Tibial nerve (tissue), 4 donors: ENCODE measurements around the gene SPINK2. TPM values are rescaled to one million over a fixed set of nuclear protein-coding genes. Genes with fewer than 3 reads are reported as not detected.

Experiments used
- DNase-seq, 2 donors: peaks; one replicate each; pipeline ENCODE4 v3.0.0-alpha.2; 2019; ENCODE audit warnings: low spot score in 2 of 2
- H3K27ac ChIP-seq, 4 donors: fragments of 200-600 bp; sonication (generic) in 3 of 4; one replicate each; pipeline ENCODE4 v1.5.1; 2017 to 2019; ENCODE audit warnings: mild to moderate bottlenecking in 1 of 4
- H3K27me3 ChIP-seq, 2 donors: fragments of 200-600 bp; sonication (generic) in 1 of 2; one replicate each; pipeline versions ENCODE4 v1.5.1 to v1.6.0; 2017 to 2019
- H3K36me3 ChIP-seq, 3 donors: fragments of 200-600 bp; sonication (generic); one replicate each; pipeline ENCODE4 v1.5.1; 2018 to 2019
- H3K4me1 ChIP-seq, 4 donors: fragments of 200-600 bp; sonication (generic) in 3 of 4; one replicate each; pipeline ENCODE4 v1.5.1; 2017 to 2019
- H3K4me3 ChIP-seq, 4 donors: fragments of 200-600 bp; sonication (generic) in 3 of 4; one replicate each; pipeline ENCODE4 v1.5.1; 2017 to 2019; ENCODE audit warnings: mild to moderate bottlenecking in 1 of 4, moderate library complexity in 1 of 4
- H3K9me3 ChIP-seq, 4 donors: fragments of 200-600 bp; sonication (generic) in 3 of 4; one replicate each; pipeline ENCODE4 v1.5.1; 2017 to 2019
- EP300 ChIP-seq, 2 donors: sonication (generic); formaldehyde crosslinking; IDR thresholded peaks; one replicate each; pipeline ENCODE4 v1.6.1; 2017; ENCODE audit warnings: antibody characterized with exemption in 2 of 2, mild to moderate bottlenecking in 1 of 2
- POLR2A ChIP-seq, 2 donors: fragments of 450-650 bp; IDR thresholded peaks; one replicate each; pipeline ENCODE4 v1.6.1; 2017; ENCODE audit warnings: antibody characterized with exemption in 2 of 2, mild to moderate bottlenecking in 2 of 2, moderate library complexity in 2 of 2
- WGBS, 2 donors: methylation state at CpG; one replicate each; pipeline ENCODE4 v1.1.5; 2018; 5-methylcytosine and 5-hydroxymethylcytosine counted together
- small RNA-seq: library from RNA; depleted of rRNA; stranded (forward); fragments of <200 nt; gene quantifications from one replicate; pipeline ENCODE3, GENCODE V24; 2016
- total RNA-seq, 4 donors: library from RNA; depleted of rRNA; stranded (reverse); fragments of >200 nt; gene quantifications; one replicate each; pipeline ENCODE4 v1.1.0, GENCODE V29; 2016
- TF ChIP-seq, protein P1 (sequence below), 5 experiments: fragments of 200-600 bp in 3 of 5; fragments of 450-650 bp in 2 of 5; sonication (generic) in 3 of 5; IDR thresholded peaks; one replicate each; pipeline ENCODE4 v1.5.1; 2016 to 2019; ENCODE audit warnings: antibody characterized with exemption in 5 of 5, mild to moderate bottlenecking in 3 of 5, moderate library complexity in 2 of 5

The SPINK2 gene
- total RNA-seq, 4 donors from 2014 or later, result not detected

DNA sequence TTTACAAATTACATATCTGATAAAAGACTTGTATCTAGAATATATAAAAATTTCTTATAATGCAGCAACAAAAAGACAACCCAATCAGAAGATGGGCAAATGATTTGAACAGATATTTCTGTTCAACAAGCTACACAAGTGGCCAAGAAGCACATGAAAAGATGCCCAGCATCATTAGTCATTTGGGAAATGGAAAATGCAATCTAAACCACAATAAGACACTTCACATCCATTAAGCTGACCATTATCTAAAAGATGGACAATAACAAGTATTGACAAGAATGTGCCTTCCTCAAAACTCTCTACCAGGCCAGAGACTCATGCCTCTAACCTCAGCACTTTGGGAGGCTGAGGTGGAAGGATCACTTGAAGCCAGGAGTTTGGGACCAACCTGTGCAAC lies 53.9 kb downstream of the SPINK2 start:
- no peak for DNase-seq
- Histone ChIP-seq H3K27me3 (no peaks in the 10 kb centered on the region), H3K9me3 (no peaks in the 10 kb centered on the region), H3K27ac (no peak overlapping the region), H3K4me3 (no peak overlapping the region), H3K4me1 (no peaks in the 10 kb centered on the region), H3K36me3 (no peaks in the 10 kb centered on the region)
- TF ChIP-seq EP300 (IDR thresholded peaks at IDR 0.05), result no peak
- TF ChIP-seq POLR2A (IDR thresholded peaks at IDR 0.05), result no peak
- TF ChIP-seq, protein P1, sequence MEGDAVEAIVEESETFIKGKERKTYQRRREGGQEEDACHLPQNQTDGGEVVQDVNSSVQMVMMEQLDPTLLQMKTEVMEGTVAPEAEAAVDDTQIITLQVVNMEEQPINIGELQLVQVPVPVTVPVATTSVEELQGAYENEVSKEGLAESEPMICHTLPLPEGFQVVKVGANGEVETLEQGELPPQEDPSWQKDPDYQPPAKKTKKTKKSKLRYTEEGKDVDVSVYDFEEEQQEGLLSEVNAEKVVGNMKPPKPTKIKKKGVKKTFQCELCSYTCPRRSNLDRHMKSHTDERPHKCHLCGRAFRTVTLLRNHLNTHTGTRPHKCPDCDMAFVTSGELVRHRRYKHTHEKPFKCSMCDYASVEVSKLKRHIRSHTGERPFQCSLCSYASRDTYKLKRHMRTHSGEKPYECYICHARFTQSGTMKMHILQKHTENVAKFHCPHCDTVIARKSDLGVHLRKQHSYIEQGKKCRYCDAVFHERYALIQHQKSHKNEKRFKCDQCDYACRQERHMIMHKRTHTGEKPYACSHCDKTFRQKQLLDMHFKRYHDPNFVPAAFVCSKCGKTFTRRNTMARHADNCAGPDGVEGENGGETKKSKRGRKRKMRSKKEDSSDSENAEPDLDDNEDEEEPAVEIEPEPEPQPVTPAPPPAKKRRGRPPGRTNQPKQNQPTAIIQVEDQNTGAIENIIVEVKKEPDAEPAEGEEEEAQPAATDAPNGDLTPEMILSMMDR (IDR thresholded peaks at IDR 0.05), result no peak

DNA sequence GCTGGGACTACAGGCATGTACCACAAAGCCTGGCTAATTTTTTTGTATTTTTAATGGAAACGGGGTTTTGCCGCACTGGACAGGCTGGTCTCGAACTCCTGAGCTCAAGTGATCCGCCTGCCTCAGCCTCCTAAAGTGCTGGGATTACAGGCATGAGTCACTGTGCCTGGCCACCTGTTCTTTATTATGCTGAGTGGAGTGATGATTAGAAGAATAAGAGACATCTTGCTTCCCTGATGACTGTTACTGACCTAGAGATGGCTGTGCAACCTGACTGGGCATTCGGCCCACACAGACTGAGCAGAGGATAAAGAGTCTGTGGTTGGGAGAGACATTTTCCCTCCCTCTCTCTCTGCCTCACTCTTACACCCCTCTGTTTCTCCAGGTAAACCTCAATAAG lies 56.7 kb downstream of the SPINK2 start:
- 84 to 91% methylated on average over 5 of the region's 5 CpGs for WGBS, 2 donors
- Histone ChIP-seq H3K36me3 (no peaks in the 10 kb centered on the region), H3K27ac (no peak overlapping the region), H3K9me3 (no peaks in the 10 kb centered on the region), H3K4me3 (no peak overlapping the region), H3K4me1 (no peaks in the 10 kb centered on the region), H3K27me3 (no peaks in the 10 kb centered on the region)
- DNase-seq, result no peak
- TF ChIP-seq POLR2A (IDR thresholded peaks at IDR 0.05) (no peak), EP300 (IDR thresholded peaks at IDR 0.05) (no peak)
- TF ChIP-seq, protein P1 (IDR thresholded peaks at IDR 0.05), result no peak

DNA sequence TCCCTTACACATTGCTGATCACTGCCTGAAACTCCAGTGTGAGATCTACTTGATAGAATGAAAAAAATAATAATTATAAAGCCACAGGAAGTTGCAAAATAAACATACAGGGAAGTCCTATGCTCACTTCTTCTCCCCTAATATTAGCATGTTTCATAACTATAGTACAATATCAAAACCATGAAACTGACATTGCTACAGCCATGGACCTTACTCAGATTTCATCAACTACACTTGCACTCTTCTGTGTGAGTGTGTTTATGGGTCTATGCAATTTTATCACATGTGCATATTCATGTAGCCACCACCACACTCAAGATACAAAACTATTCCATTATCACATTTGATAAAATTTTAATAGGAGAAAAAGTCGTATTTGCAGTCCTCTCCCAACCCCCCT lies 57.3 kb downstream of the SPINK2 start:
- Histone ChIP-seq H3K27ac (no peak overlapping the region), H3K4me3 (no peak overlapping the region), H3K4me1 (no peaks in the 10 kb centered on the region), H3K27me3 (no peaks in the 10 kb centered on the region), H3K9me3 (no peaks in the 10 kb centered on the region), H3K36me3 (no peaks in the 10 kb centered on the region)
- no peak for DNase-seq
- 63 to 81% methylated on average over 1 of the region's 1 CpG for WGBS, 2 donors
- TF ChIP-seq POLR2A (IDR thresholded peaks at IDR 0.05) (no peak), EP300 (IDR thresholded peaks at IDR 0.05) (no peak)
- TF ChIP-seq, protein P1 (IDR thresholded peaks at IDR 0.05), result no peak

DNA sequence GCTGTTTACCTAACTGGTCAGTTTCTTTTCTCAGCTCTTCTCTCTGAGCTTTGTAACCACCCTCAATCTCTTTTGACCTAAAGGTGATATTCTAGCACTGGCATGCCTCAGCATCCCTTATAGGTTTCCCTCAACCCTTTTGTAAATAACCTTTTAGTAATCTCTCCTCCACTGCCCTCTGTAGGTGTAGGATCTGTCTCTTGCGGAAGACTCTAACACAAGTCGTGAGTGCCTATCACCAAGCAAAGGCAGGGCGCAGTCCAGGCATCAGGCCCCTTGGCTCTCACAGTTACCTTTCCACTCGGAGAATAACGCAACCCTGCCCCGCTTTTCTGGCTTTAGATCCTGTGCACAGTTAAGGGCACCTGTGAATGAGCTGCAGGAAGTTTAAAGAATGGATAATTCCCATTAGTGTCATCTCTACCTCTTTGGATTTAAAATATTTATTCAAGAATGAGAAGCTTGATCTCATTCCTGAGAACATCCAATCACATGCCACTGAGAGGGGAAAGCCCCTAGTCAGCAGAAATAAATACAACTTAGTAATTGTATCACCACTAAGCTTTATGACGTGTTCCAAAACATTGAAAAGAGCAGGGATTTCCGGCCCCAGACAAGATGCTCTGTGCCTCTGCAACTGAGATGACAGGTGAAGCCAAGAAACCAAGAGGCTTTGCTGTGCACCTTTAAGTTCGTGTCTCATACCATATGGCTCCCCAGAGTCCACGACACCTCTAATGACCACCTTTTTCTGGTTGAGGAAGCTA lies 58.8 kb downstream of the SPINK2 start:
- Histone ChIP-seq H3K4me1 (peaks cover 0 to 13% (median 6%) of the 10 kb centered on the region in 4 donors), H3K36me3 (no peaks in the 10 kb centered on the region), H3K27me3 (no peaks in the 10 kb centered on the region), H3K27ac (no peak overlapping the region), H3K9me3 (no peaks in the 10 kb centered on the region), H3K4me3 (no peak overlapping the region)
- no peak for DNase-seq
- TF ChIP-seq, protein P1 (IDR thresholded peaks at IDR 0.05), result no peak
- TF ChIP-seq EP300 (IDR thresholded peaks at IDR 0.05) (no peak), POLR2A (IDR thresholded peaks at IDR 0.05) (no peak)
- 73 to 77% methylated on average over 10 of the region's 10 CpGs for WGBS, 2 donors

DNA sequence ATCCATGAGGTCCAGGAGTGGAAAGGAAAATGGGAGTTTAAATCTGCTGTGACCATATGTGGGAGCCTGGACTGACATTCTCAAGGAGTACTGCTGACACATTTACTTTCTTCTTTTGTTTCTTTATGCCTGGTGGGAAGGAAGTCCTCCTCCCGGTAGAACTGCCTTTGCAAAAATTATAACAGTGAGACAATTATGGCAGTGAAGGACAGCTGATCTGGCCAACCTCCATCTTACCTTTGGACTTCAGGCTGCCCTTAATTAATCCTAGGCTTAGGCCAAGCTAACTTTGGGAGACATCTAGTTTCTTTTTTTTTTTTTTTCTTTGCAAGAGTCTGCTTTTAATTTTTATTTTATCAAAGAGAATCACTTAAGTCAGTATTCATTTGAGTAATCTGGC lies 61.3 kb downstream of the SPINK2 start:
- H3K36me3 ChIP-seq, result no peaks in the 10 kb centered on the region
- TF ChIP-seq EP300 (IDR thresholded peaks at IDR 0.05), result no peak
- TF ChIP-seq, protein P1 (IDR thresholded peaks at IDR 0.05), result no peak
- TF ChIP-seq POLR2A (IDR thresholded peaks at IDR 0.05), result no peak
- H3K27ac ChIP-seq, result no peak overlapping the region
- H3K27me3 ChIP-seq, result no peaks in the 10 kb centered on the region
- no peaks in the 10 kb centered on the region for H3K9me3 ChIP-seq
- DNase-seq, result no peak
- no peak overlapping the region for H3K4me3 ChIP-seq
- H3K4me1 ChIP-seq, result peaks cover 0 to 18% (median 13%) of the 10 kb centered on the region in 4 donors
- whole genome bisulfite sequencing, 2 donors, result 39% methylated on average over 1 of the region's 1 CpG

Small RNA genes lying within 50 kb of the gene (small RNA-seq; reads per million reads assigned to genes)
- gene RF00017 (not detected), gene RF00019 (not detected), gene RN7SL357P (not detected), gene RN7SL492P (not detected)

Other genes starting within 250 kb of the SPINK2 start
- 1 to 10 TPM in 3 of 4 donors, under 1 TPM in 1; 0.63 to 2.7 (median 1.9) TPM for gene HOPX, start 140.4 kb downstream of the SPINK2 start, total RNA-seq
- gene REST, start 86.2 kb upstream of the SPINK2 start, total RNA-seq, result 10 to 100 TPM; 23.7 to 39.2 (median 33.9) TPM
- gene NOA1, start 155.9 kb upstream of the SPINK2 start, total RNA-seq, result 10 to 100 TPM; 21.9 to 24.7 (median 23.2) TPM
- 10 to 100 TPM; 42.8 to 84.9 (median 70.9) TPM for gene POLR2B, start 157.2 kb upstream of the SPINK2 start, total RNA-seq